ENCODE results near the gene GFAP. TPM values are rescaled to one million over a fixed set of nuclear protein-coding genes. Genes with fewer than 3 reads are reported as not detected.

Gene GFAP
- polyA plus RNA-seq, 3 donors: 0.67 to 1.1 (median 0.89) TPM

DNA sequence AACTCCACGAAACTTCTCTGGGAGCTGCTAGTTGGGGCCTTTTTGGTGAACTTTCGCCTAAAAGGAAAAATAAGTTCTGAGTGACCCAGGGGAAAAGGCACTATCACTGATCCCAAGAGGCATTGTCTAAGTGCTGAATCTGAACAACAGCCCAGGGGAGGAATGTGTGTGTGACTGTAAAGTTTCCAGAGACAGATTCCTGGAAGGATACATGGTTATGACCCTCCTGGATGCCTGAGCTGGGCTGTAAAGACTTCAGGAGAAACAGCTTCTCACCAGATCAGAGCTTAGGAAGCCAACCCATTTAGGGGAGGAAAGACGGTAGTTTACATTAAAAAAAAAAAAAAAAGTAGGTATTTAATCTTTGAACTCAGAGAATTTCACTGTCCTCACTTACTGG lies 47.5 kb downstream of the GFAP start:
- no peak for DNase-seq (ENCODE audit: low read depth in 3 of 3, low spot score in 2 of 3)

DNA sequence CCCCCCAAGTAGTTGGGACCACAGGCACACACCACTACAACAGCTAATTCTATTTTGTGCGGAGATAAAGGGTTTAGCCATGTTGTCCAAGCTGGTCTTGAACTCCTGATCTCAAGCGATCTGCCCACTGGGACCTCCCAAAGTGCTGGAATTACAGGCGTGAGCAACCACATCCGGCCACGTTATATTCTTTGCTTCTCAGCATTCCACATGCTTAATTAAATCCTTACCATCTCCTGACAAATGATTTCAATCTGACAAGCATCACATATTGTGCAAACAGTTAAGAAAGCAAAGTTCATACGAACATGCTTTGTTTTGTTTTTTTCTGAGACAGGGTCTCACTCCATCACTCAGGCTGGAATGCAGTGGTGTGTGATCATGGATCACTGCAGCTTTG lies 49.4 kb downstream of the GFAP start:
- no peak for DNase-seq (ENCODE audit: low read depth in 3 of 3, low spot score in 2 of 3)

DNA sequence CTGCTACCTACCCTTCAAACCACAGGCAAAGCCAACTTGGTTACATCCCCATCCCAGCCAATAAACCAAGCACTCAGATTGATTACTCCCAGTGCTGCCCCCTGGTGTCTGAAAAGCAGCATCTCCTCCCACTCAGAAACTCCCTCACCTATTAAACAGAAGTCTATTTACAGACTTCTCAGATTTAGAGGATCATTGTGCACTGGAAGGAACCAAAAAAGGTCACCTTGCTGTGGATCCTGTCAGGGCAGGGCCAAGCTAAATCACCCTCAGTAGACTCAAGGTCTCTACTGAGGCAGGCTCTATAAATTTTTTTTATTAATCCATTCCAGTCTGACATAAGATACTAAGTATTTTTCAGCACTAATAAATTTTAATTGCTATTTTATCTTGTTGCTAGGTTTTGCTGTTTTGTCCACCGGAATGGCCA lies 50.1 kb downstream of the GFAP start:
- peak; percentile 53 to 60 (median 57) for DNase-seq (ENCODE audit: low read depth in 3 of 3, low spot score in 2 of 3)

DNA sequence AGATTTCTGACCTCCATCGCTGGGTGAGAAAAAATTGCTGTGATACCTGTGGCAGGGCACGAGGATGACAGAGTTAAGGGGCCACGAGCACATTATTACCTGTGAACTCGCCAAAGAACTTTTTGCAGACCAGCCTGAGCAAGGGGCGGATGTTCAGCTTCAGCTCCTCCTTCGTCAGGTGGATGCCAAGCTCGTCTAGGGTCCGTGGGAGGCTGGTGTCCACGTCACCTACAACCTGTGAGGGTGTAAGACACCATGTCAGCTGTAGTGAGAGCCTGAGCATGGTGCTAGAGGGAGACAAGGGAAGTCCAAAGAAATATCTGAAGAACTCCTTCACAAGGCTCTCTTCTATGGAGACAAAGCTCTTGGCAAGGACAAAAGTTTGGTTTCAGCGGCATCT lies 50.5 kb downstream of the GFAP start:
- DNase-seq (ENCODE audit: low read depth in 3 of 3, low spot score in 2 of 3): no peak

DNA sequence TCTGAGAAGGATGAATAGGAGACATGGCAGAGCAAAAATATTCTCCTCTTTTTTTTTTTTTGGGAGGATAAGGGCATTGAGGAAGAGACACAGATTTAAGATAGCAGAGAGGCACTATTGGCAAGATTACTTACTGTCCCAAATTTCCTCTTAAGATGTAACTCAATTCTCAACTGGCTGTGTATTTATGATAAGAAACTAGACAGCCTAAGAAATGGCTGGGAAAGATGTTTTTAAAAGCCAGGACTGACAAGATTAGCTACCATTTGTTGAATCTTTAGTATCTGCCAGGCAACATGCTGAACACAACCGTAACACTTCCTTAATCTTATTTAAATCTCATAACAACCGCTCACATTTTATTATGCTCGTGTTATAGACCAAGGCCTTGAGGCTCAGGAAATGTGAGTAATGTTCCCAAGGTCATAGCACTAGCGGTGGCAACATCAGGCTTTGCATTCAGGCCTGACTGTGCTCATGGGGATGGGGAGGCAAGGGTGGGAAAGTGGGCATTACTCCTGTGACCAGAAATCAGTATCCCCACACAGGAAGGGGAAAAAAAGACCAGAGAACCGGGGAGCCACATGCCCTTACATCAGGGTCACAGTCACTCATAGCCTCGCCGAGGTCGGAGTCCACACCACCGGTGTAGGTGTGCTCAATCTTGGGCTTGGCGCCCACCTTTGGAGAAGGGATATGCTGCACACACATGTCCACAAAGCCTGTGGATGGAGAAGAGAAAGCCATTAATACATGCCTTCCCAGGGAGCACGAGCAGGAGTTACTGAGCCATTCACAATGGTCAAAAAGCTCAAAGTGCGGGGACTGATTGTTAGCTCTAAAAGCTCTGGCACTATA lies 52.0 kb downstream of the GFAP start:
- no peak for DNase-seq (ENCODE audit: low read depth in 3 of 3, low spot score in 2 of 3)

DNA sequence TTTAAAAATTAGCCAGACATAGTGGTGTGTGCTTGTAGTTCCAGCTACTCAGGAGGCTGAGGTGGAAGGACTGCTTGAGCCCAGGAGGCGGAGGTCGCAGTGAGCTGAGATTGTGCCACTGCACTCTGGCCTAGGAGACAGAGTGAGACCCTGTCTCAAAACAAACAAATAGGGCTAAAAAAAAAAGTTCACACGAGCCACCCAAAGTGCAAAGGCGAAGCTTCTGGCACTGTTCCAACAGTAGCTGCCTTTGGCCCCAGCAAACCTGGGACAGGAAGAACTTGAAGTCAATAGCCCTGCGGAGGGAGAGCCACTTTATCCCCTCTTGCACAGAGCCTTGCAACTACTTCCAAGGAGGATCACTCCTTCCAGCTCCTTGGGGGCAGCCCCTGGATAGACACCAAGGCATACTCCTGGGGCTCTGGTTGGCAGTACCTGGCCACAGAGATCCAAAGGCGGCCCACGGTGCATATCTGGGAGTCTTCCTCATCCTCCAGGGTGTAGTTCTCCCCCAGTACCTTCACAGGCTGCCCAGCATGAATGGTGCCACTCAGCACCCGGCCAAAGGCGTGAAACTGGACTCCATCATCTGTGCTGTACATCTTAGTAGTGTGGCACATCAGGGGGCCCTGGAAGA lies 52.9 kb downstream of the GFAP start:
- DNase-seq (ENCODE audit: low read depth in 3 of 3, low spot score in 2 of 3): no peak

DNA sequence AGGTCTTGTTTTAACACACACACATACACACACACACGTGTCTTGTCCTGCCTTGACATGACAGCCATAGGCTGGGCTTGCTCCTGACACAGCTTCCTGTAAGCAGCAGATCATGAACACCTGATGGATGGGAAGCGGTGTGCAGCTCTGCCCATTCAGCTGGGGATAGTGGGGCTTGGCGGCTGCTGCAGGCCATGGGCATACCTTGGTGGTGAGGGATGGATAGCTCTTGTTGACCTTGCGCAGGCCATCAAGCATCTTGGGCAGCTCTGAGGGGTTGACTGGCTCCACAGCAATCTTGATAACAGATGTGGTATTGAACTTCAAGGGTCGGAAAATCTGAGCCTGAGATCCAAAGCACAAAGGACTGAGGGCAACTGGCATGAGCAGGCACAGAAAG lies 55.6 kb downstream of the GFAP start:
- DNase-seq (ENCODE audit: low read depth in 3 of 3, low spot score in 2 of 3): no peak

DNA sequence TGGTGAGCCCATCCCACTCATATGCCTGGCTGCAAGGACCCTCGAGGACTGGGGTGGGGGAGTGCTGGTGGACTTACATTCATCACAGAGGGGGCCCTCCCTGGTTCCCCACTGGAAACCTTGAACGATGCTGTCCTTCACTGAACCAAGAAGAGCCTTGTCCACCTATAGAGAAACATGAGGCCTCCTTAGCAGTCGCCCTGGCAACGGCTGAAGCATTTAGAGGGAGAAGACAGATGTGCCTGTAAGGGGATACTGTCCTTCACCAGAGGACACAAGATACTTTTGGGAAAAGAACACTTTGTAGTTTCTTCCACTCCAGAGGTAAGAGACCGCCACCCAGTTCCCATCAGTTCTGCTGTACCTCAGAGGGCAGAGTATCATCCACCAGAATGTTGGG lies 61.1 kb downstream of the GFAP start:
- DNase-seq (ENCODE audit: low read depth in 3 of 3, low spot score in 2 of 3): peak in 1 of 3 donors; percentile 29

Other genes with a start within 250 kb of the GFAP start
- 10 to 100 TPM; 35.6 to 38.5 (median 37.4) TPM for gene CCDC43, start 225.7 kb downstream of the GFAP start, polyA plus RNA-seq (ENCODE audit: insufficient read length in 3 of 3)
- 1 to 10 TPM; 8.3 to 9.3 (median 8.9) TPM for gene DBF4B, start 206.8 kb downstream of the GFAP start, polyA plus RNA-seq (ENCODE audit: insufficient read length in 3 of 3)
- gene ADAM11, start 156.5 kb downstream of the GFAP start, polyA plus RNA-seq (ENCODE audit: insufficient read length in 3 of 3): 1 to 10 TPM; 1.6 to 2.0 (median 1.7) TPM
- 10 to 100 TPM; 23.0 to 23.8 (median 23.4) TPM for gene GJC1, start 85.2 kb downstream of the GFAP start, polyA plus RNA-seq (ENCODE audit: insufficient read length in 3 of 3)
- gene HIGD1B, start 67.6 kb downstream of the GFAP start, polyA plus RNA-seq (ENCODE audit: insufficient read length in 3 of 3): 1 to 10 TPM; 1.9 to 2.0 (median 2.0) TPM
- gene EFTUD2, start 16.1 kb downstream of the GFAP start, polyA plus RNA-seq (ENCODE audit: insufficient read length in 3 of 3): 100 to 1,000 TPM; 124 to 134 (median 133) TPM
- gene KIF18B, start 32.3 kb upstream of the GFAP start, polyA plus RNA-seq (ENCODE audit: insufficient read length in 3 of 3): 1 to 10 TPM; 9.0 to 9.7 (median 9.1) TPM
- 1 to 10 TPM; 1.3 to 2.4 (median 1.7) TPM for gene C1QL1, start 52.8 kb upstream of the GFAP start, polyA plus RNA-seq (ENCODE audit: insufficient read length in 3 of 3)
- gene DCAKD, start 136.1 kb upstream of the GFAP start, polyA plus RNA-seq (ENCODE audit: insufficient read length in 3 of 3): 10 to 100 TPM; 41.7 to 52.5 (median 45.7) TPM
- 10 to 100 TPM; 70.6 to 73.6 (median 71.0) TPM for gene NMT1, start 145.8 kb upstream of the GFAP start, polyA plus RNA-seq (ENCODE audit: insufficient read length in 3 of 3)
- 10 to 100 TPM; 18.7 to 24.9 (median 23.0) TPM for gene PLCD3, start 217.0 kb upstream of the GFAP start, polyA plus RNA-seq (ENCODE audit: insufficient read length in 3 of 3)
- 10 to 100 TPM; 10.5 to 11.5 (median 10.8) TPM for gene ACBD4, start 220.2 kb upstream of the GFAP start, polyA plus RNA-seq (ENCODE audit: insufficient read length in 3 of 3)
- 10 to 100 TPM; 36.5 to 37.4 (median 37.0) TPM for gene HEXIM1, start 233.0 kb upstream of the GFAP start, polyA plus RNA-seq (ENCODE audit: insufficient read length in 3 of 3)
- gene HEXIM2, start 246.4 kb upstream of the GFAP start, polyA plus RNA-seq (ENCODE audit: insufficient read length in 3 of 3): 10 to 100 TPM; 12.1 to 14.2 (median 12.7) TPM

All from right renal cortex interstitium (tissue), 3 donors.